IPS-18a (cell line): ENCODE data around the gene SCN1A.

ENCODE experiments used
- H3K27ac ChIP-seq: one replicate; pipeline ENCODE4 v1.5.1; 2013; ENCODE audit warnings: low read length
- H3K27me3 ChIP-seq: one replicate; pipeline ENCODE4 v1.6.1; 2013; ENCODE audit warnings: mild to moderate bottlenecking, low read length; ENCODE audit not compliant: control insufficient read depth, insufficient read depth
- H3K36me3 ChIP-seq: one replicate; pipeline ENCODE4 v1.6.1; 2013; ENCODE audit warnings: low read depth, low read length; ENCODE audit not compliant: control insufficient read depth
- H3K4me1 ChIP-seq: one replicate; pipeline ENCODE4 v1.6.1; 2013; ENCODE audit warnings: low read depth, low read length; ENCODE audit not compliant: control insufficient read depth
- H3K4me3 ChIP-seq: one replicate; pipeline ENCODE4 v1.5.1; 2013; ENCODE audit warnings: low read length
- H3K9ac ChIP-seq: one replicate; pipeline ENCODE4 v1.6.1; 2013; ENCODE audit warnings: mild to moderate bottlenecking, low read length, moderate library complexity
- H3K9me3 ChIP-seq: one replicate; pipeline ENCODE4 v1.6.1; 2013; ENCODE audit warnings: low read depth, low read length; ENCODE audit not compliant: control insufficient read depth

SCN1A gene

GRCh38 chr2:166127217-166128155, at the start of gene SCN1A:
Gene SCN1A (minus strand): TSS chr2:166128020. CDS start chr2:166073621, 54,399 bp downstream.
- no peaks in the 10 kb centered on the region for H3K9me3 ChIP-seq
- H3K4me1 ChIP-seq = peaks cover 22% of the 10 kb centered on the region
- H3K36me3 ChIP-seq = no peaks in the 10 kb centered on the region
- peak within 1 kb of the TSS; percentile 5 for H3K4me3 ChIP-seq
- no peaks in the 10 kb centered on the region for H3K27me3 ChIP-seq
- no peak within 1 kb of the TSS for H3K9ac ChIP-seq
- H3K27ac ChIP-seq = no peak within 1 kb of the TSS

GRCh38 chr2:166173263-166173662, 45.4 kb upstream of the SCN1A start:
- no peak overlapping the region for H3K27ac ChIP-seq
- no peak overlapping the region for H3K4me3 ChIP-seq
- H3K9ac ChIP-seq = no peak overlapping the region
- H3K27me3 ChIP-seq = no peaks in the 10 kb centered on the region
- H3K4me1 ChIP-seq = no peaks in the 10 kb centered on the region
- no peaks in the 10 kb centered on the region for H3K36me3 ChIP-seq
- H3K9me3 ChIP-seq = no peaks in the 10 kb centered on the region

GRCh38 chr2:166171216-166171615, 43.4 kb upstream of the SCN1A start:
- Histone ChIP-seq H3K27me3 (no peaks in the 10 kb centered on the region), H3K36me3 (no peaks in the 10 kb centered on the region), H3K4me1 (no peaks in the 10 kb centered on the region), H3K4me3 (no peak overlapping the region), H3K27ac (no peak overlapping the region), H3K9me3 (no peaks in the 10 kb centered on the region), H3K9ac (no peak overlapping the region)

GRCh38 chr2:166170356-166170755, 42.5 kb upstream of the SCN1A start:
- no peaks in the 10 kb centered on the region for H3K36me3 ChIP-seq
- no peaks in the 10 kb centered on the region for H3K27me3 ChIP-seq
- no peak overlapping the region for H3K9ac ChIP-seq
- H3K27ac ChIP-seq = no peak overlapping the region
- no peaks in the 10 kb centered on the region for H3K4me1 ChIP-seq
- H3K9me3 ChIP-seq = no peaks in the 10 kb centered on the region
- H3K4me3 ChIP-seq = no peak overlapping the region

GRCh38 chr2:166167449-166167848, 39.6 kb upstream of the SCN1A start:
- no peak overlapping the region for H3K27ac ChIP-seq
- H3K4me1 ChIP-seq = no peaks in the 10 kb centered on the region
- H3K27me3 ChIP-seq = no peaks in the 10 kb centered on the region
- no peak overlapping the region for H3K9ac ChIP-seq
- H3K9me3 ChIP-seq = no peaks in the 10 kb centered on the region
- no peaks in the 10 kb centered on the region for H3K36me3 ChIP-seq
- H3K4me3 ChIP-seq = no peak overlapping the region

GRCh38 chr2:166163775-166164174, 36.0 kb upstream of the SCN1A start:
- no peak overlapping the region for H3K4me3 ChIP-seq
- no peaks in the 10 kb centered on the region for H3K27me3 ChIP-seq
- H3K36me3 ChIP-seq = no peaks in the 10 kb centered on the region
- no peaks in the 10 kb centered on the region for H3K9me3 ChIP-seq
- H3K4me1 ChIP-seq = no peaks in the 10 kb centered on the region
- H3K27ac ChIP-seq = no peak overlapping the region
- H3K9ac ChIP-seq = no peak overlapping the region

- Histone ChIP-seq H3K4me3 (no peak overlapping the region), H3K9ac (no peak overlapping the region), H3K27ac (no peak overlapping the region), H3K9me3 (no peaks in the 10 kb centered on the region), H3K36me3 (no peaks in the 10 kb centered on the region), H3K27me3 (no peaks in the 10 kb centered on the region), H3K4me1 (no peaks in the 10 kb centered on the region)
Measured at GRCh38 chr2:166158546-166158945, 30.7 kb upstream of the SCN1A start.

GRCh38 chr2:166157578-166157977, 29.8 kb upstream of the SCN1A start:
- Histone ChIP-seq H3K9ac (no peak overlapping the region), H3K9me3 (no peaks in the 10 kb centered on the region), H3K4me3 (no peak overlapping the region), H3K27ac (no peak overlapping the region), H3K4me1 (no peaks in the 10 kb centered on the region), H3K36me3 (no peaks in the 10 kb centered on the region), H3K27me3 (no peaks in the 10 kb centered on the region)

GRCh38 chr2:166156985-166157490, 29.2 kb upstream of the SCN1A start:
- H3K27me3 ChIP-seq = no peaks in the 10 kb centered on the region
- H3K9me3 ChIP-seq = no peaks in the 10 kb centered on the region
- H3K27ac ChIP-seq = no peak overlapping the region
- H3K9ac ChIP-seq = no peak overlapping the region
- no peak overlapping the region for H3K4me3 ChIP-seq
- no peaks in the 10 kb centered on the region for H3K36me3 ChIP-seq
- no peaks in the 10 kb centered on the region for H3K4me1 ChIP-seq

- Histone ChIP-seq H3K9me3 (no peaks in the 10 kb centered on the region), H3K9ac (no peak overlapping the region), H3K27ac (no peak overlapping the region), H3K36me3 (no peaks in the 10 kb centered on the region), H3K4me3 (no peak overlapping the region), H3K27me3 (no peaks in the 10 kb centered on the region), H3K4me1 (no peaks in the 10 kb centered on the region)
Measured at GRCh38 chr2:166155589-166155988, 27.8 kb upstream of the SCN1A start.

- no peak overlapping the region for H3K9ac ChIP-seq
- no peaks in the 10 kb centered on the region for H3K36me3 ChIP-seq
- H3K27ac ChIP-seq = no peak overlapping the region
- H3K4me1 ChIP-seq = no peaks in the 10 kb centered on the region
- H3K4me3 ChIP-seq = no peak overlapping the region
- H3K27me3 ChIP-seq = no peaks in the 10 kb centered on the region
- no peaks in the 10 kb centered on the region for H3K9me3 ChIP-seq
Measured at GRCh38 chr2:166154685-166155338, 27.0 kb upstream of the SCN1A start.
